Bronchus fibroblast of lung (primary cell): Measurements from ENCODE around the gene MEX3D. TPM values are rescaled to one million over a fixed set of nuclear protein-coding genes. Genes with fewer than 3 reads are reported as not detected.

Experiments
- total RNA-seq: library from RNA; depleted of rRNA; stranded (reverse); fragments of >200 nt; gene quantifications from 2 replicates; pipeline ENCODE4 v1.2.3, GENCODE V29; 2015

The MEX3D gene
- 41.9 and 50.9 TPM in 2 replicates for total RNA-seq

GRCh38 chr19:1568320-1569019 lies at the start of gene MEX3D:
TSS of gene MEX3D (minus strand) at chr19:1568325. CDS start at chr19:1568058, 267 bp downstream.

GRCh38 chr19:1605236-1606137 lies 37.4 kb upstream of the MEX3D start, which contains the start of gene UQCR11:
TSS of gene UQCR11 (minus strand) at chr19:1605462. CDS start at chr19:1605409, 53 bp downstream.

GRCh38 chr19:1592755-1593500 lies 24.8 kb upstream of the MEX3D start, which contains the start of gene MBD3:
TSS of gene MBD3 (minus strand) at chr19:1592865. CDS start at chr19:1592631, 234 bp downstream.

GRCh38 chr19:1523412-1524286 lies 44.5 kb downstream of the MEX3D start, which contains the start of gene PLK5:
TSS of gene PLK5 (plus strand) at chr19:1524077. CDS start at chr19:1526997, 2,920 bp downstream.

GRCh38 chr19:1512671-1513498 lies 55.2 kb downstream of the MEX3D start, which contains the start of gene ADAMTSL5:
TSS of gene ADAMTSL5 (minus strand) at chr19:1513019. CDS start at chr19:1510943, 2,076 bp downstream.

Other genes with a start within 250 kb of the MEX3D start
- 187 and 192 TPM in 2 replicates for gene NDUFS7, start 184.4 kb downstream of the MEX3D start, total RNA-seq
- gene GAMT, start 166.8 kb downstream of the MEX3D start, total RNA-seq = 37.5 and 55.8 TPM in 2 replicates
- gene DAZAP1, start 160.7 kb downstream of the MEX3D start, total RNA-seq = 117 and 138 TPM in 2 replicates
- 3,175 and 3,222 TPM in 2 replicates for gene RPS15, start 129.9 kb downstream of the MEX3D start, total RNA-seq
- gene APC2, start 118.2 kb downstream of the MEX3D start, total RNA-seq = under 0.01 TPM in 2 replicates
- 34.3 and 35.2 TPM in 2 replicates for gene C19orf25, start 89.1 kb downstream of the MEX3D start, total RNA-seq
- gene PCSK4, start 78.0 kb downstream of the MEX3D start, total RNA-seq = 1.2 and 1.6 TPM in 2 replicates
- 2.2 and 2.5 TPM in 2 replicates for gene REEP6, start 77.1 kb downstream of the MEX3D start, total RNA-seq
- gene ADAMTSL5, start 55.3 kb downstream of the MEX3D start, total RNA-seq = 1.2 and 2.0 TPM in 2 replicates
- not detected in 2 replicates for gene PLK5, start 44.2 kb downstream of the MEX3D start, total RNA-seq
- 120 and 127 TPM in 2 replicates for gene MBD3, start 24.5 kb upstream of the MEX3D start, total RNA-seq
- gene UQCR11, start 37.1 kb upstream of the MEX3D start, total RNA-seq = 97.7 and 103 TPM in 2 replicates
- 170 and 180 TPM in 2 replicates for gene TCF3, start 84.3 kb upstream of the MEX3D start, total RNA-seq
- not detected in 2 replicates for gene ONECUT3, start 185.2 kb upstream of the MEX3D start, total RNA-seq
- 4.6 and 5.5 TPM in 2 replicates for gene ATP8B3, start 244.0 kb upstream of the MEX3D start, total RNA-seq